ENCODE results near the gene ULK4.

DNA sequence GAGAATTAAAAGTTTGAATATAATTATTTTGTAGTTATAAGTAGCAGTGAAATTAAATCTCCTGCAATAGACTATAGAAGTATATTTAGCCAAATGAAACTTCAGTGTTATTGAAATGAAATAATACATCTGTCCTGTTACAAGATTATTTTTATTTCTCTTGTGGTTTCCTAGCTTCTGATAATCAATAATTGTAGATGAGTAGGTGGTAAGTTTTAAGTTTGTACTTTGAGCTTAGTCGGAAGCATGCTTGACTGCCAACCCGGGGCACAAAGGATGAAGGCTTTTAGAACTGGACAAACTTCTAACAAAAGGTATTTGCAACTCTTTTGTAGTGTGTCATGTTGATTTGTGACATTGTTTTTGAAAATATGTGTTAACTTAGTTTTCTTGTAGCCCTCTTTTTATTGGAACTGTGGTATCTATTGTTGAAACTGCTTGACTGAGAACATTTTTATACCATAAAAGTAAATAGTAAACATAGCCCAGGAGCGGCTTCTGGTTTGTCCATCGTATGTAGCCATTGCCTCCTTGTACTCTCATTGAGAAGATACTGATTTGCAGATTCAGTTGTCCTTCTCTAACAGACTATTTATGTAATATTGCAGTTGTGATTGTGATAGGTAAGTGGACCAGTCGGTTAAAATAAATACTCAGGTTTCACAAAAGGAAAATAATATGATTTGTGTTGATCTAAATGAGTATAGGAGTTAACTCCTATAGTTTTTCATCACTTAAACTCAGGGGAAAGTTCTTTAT lies 759.6 kb downstream of the ULK4 start:
- TF ChIP-seq, protein P1, sequence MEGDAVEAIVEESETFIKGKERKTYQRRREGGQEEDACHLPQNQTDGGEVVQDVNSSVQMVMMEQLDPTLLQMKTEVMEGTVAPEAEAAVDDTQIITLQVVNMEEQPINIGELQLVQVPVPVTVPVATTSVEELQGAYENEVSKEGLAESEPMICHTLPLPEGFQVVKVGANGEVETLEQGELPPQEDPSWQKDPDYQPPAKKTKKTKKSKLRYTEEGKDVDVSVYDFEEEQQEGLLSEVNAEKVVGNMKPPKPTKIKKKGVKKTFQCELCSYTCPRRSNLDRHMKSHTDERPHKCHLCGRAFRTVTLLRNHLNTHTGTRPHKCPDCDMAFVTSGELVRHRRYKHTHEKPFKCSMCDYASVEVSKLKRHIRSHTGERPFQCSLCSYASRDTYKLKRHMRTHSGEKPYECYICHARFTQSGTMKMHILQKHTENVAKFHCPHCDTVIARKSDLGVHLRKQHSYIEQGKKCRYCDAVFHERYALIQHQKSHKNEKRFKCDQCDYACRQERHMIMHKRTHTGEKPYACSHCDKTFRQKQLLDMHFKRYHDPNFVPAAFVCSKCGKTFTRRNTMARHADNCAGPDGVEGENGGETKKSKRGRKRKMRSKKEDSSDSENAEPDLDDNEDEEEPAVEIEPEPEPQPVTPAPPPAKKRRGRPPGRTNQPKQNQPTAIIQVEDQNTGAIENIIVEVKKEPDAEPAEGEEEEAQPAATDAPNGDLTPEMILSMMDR (IDR thresholded peaks at IDR 0.05; ENCODE audit: insufficient read depth, low read length, poor library complexity, severe bottlenecking) = no peak
- TF ChIP-seq EZH2phosphoT487 (conservative IDR thresholded peaks at IDR 0.05; ENCODE audit: low read length) = no peak

Measured in SU-DHL-6 (cell line).